Measurements from ENCODE around the gene TMEM174. TPM values are rescaled to one million over a fixed set of nuclear protein-coding genes. Genes with fewer than 3 reads are reported as not detected.

TMEM174 gene
- total RNA-seq, 2 donors from 2014 or later: not detected

- Mint-ChIP-seq H3K27me3 (peaks cover 32 to 41% of the 10 kb centered on the region in 2 donors), H3K9me3 (no peaks in the 10 kb centered on the region), H3K4me3 (peak overlapping the region; percentile 38), H3K36me3 (no peaks in the 10 kb centered on the region), H3K4me1 (ENCODE audit: low read depth in 2 of 2) (peaks cover 20 to 21% of the 10 kb centered on the region in 2 donors), H3K27ac (no peak overlapping the region)
- DNase-seq (ENCODE audit: low spot score): no peak
- ATAC-seq: peak; percentile 88 to 94
Observed at GRCh38 chr5:73160239-73160671, 12.7 kb upstream of the TMEM174 start.

- DNase-seq (ENCODE audit: low spot score) (no peak), ATAC-seq (no peak)
- Mint-ChIP-seq H3K4me3 (no peak overlapping the region), H3K27ac (no peak overlapping the region), H3K9me3 (no peaks in the 10 kb centered on the region), H3K27me3 (peaks cover 37 to 62% of the 10 kb centered on the region in 2 donors), H3K36me3 (no peaks in the 10 kb centered on the region), H3K4me1 (ENCODE audit: low read depth in 2 of 2) (peaks cover 6 to 7% of the 10 kb centered on the region in 2 donors)
Observed at GRCh38 chr5:73170522-73170921, 2.5 kb upstream of the TMEM174 start.

- Mint-ChIP-seq H3K27me3 (peaks cover 39 to 54% of the 10 kb centered on the region in 2 donors), H3K4me3 (no peak overlapping the region)
Observed at GRCh38 chr5:73171495-73171894, 1.5 kb upstream of the TMEM174 start.

GRCh38 chr5:73174100-73174815 lies 1.3 kb downstream of the TMEM174 start:
- Mint-ChIP-seq H3K9me3 (no peaks in the 10 kb centered on the region), H3K27ac (no peak overlapping the region), H3K4me3 (no peak overlapping the region), H3K27me3 (peaks cover 42 to 64% of the 10 kb centered on the region in 2 donors), H3K4me1 (ENCODE audit: low read depth in 2 of 2) (peaks cover 6 to 7% of the 10 kb centered on the region in 2 donors), H3K36me3 (no peaks in the 10 kb centered on the region)
- ATAC-seq (no peak), DNase-seq (ENCODE audit: low spot score) (no peak)

More at GRCh38 chr5:73171495-73171894, 1.5 kb upstream of the TMEM174 start:
- DNase-seq (ENCODE audit: low spot score) (no peak), ATAC-seq (no peak)
- peaks cover 6 to 7% of the 10 kb centered on the region in 2 donors for H3K4me1 Mint-ChIP-seq (ENCODE audit: low read depth in 2 of 2)
- no peak overlapping the region for H3K27ac Mint-ChIP-seq
- no peaks in the 10 kb centered on the region for H3K36me3 Mint-ChIP-seq
- no peaks in the 10 kb centered on the region for H3K9me3 Mint-ChIP-seq

GRCh38 chr5:73176250-73176649 lies 3.3 kb downstream of the TMEM174 start:
- DNase-seq (ENCODE audit: low spot score) (peak; percentile 18), ATAC-seq (no peak)
- no peaks in the 10 kb centered on the region for H3K9me3 Mint-ChIP-seq
- H3K36me3 Mint-ChIP-seq: no peaks in the 10 kb centered on the region
- H3K4me3 Mint-ChIP-seq: no peak overlapping the region
- no peak overlapping the region for H3K27ac Mint-ChIP-seq
- no peaks in the 10 kb centered on the region for H3K4me1 Mint-ChIP-seq (ENCODE audit: low read depth in 2 of 2)
- H3K27me3 Mint-ChIP-seq: peaks cover 45 to 72% of the 10 kb centered on the region in 2 donors

- Mint-ChIP-seq H3K4me1 (ENCODE audit: low read depth in 2 of 2) (no peaks in the 10 kb centered on the region), H3K4me3 (no peak overlapping the region), H3K36me3 (no peaks in the 10 kb centered on the region), H3K9me3 (no peaks in the 10 kb centered on the region), H3K27me3 (peaks cover 46 to 59% of the 10 kb centered on the region in 2 donors), H3K27ac (no peak overlapping the region)
- ATAC-seq (no peak), DNase-seq (ENCODE audit: low spot score) (no peak)
Observed at GRCh38 chr5:73178265-73178664, 5.3 kb downstream of the TMEM174 start.

GRCh38 chr5:73179730-73180129 lies 6.7 kb downstream of the TMEM174 start:
- peaks cover 4% of the 10 kb centered on the region for H3K36me3 Mint-ChIP-seq
- peaks cover 45 to 59% of the 10 kb centered on the region in 2 donors for H3K27me3 Mint-ChIP-seq
- no peaks in the 10 kb centered on the region for H3K4me1 Mint-ChIP-seq (ENCODE audit: low read depth in 2 of 2)
- no peak for ATAC-seq
- no peak overlapping the region for H3K4me3 Mint-ChIP-seq
- H3K9me3 Mint-ChIP-seq: no peaks in the 10 kb centered on the region
- DNase-seq (ENCODE audit: low spot score): peak; percentile 47
- H3K27ac Mint-ChIP-seq: no peak overlapping the region

- Mint-ChIP-seq H3K4me1 (ENCODE audit: low read depth in 2 of 2) (no peaks in the 10 kb centered on the region), H3K4me3 (no peak overlapping the region), H3K27me3 (peaks cover 45 to 65% of the 10 kb centered on the region in 2 donors), H3K9me3 (no peaks in the 10 kb centered on the region), H3K27ac (no peak overlapping the region), H3K36me3 (peaks cover 4% of the 10 kb centered on the region)
- ATAC-seq (no peak), DNase-seq (ENCODE audit: low spot score) (peak; percentile 8)
Observed at GRCh38 chr5:73180566-73180965, 7.6 kb downstream of the TMEM174 start.

GRCh38 chr5:73182307-73182706 lies 9.3 kb downstream of the TMEM174 start:
- no peaks in the 10 kb centered on the region for H3K9me3 Mint-ChIP-seq
- peaks cover 36 to 70% of the 10 kb centered on the region in 2 donors for H3K27me3 Mint-ChIP-seq
- peaks cover 4% of the 10 kb centered on the region for H3K36me3 Mint-ChIP-seq
- DNase-seq (ENCODE audit: low spot score): no peak
- no peak for ATAC-seq
- H3K27ac Mint-ChIP-seq: no peak overlapping the region
- no peak overlapping the region for H3K4me3 Mint-ChIP-seq
- no peaks in the 10 kb centered on the region for H3K4me1 Mint-ChIP-seq (ENCODE audit: low read depth in 2 of 2)

GRCh38 chr5:73183000-73183399 lies 10.0 kb downstream of the TMEM174 start:
- Mint-ChIP-seq H3K4me1 (ENCODE audit: low read depth in 2 of 2) (no peaks in the 10 kb centered on the region), H3K27ac (no peak overlapping the region), H3K9me3 (no peaks in the 10 kb centered on the region), H3K36me3 (peaks cover 4% of the 10 kb centered on the region), H3K27me3 (peaks cover 36 to 69% of the 10 kb centered on the region in 2 donors), H3K4me3 (no peak overlapping the region)
- DNase-seq (ENCODE audit: low spot score) (peak; percentile 5), ATAC-seq (no peak)

GRCh38 chr5:73183481-73183891 lies 10.5 kb downstream of the TMEM174 start:
- peaks cover 32 to 64% of the 10 kb centered on the region in 2 donors for H3K27me3 Mint-ChIP-seq
- ATAC-seq: no peak

GRCh38 chr5:73186976-73187375 lies 14.0 kb downstream of the TMEM174 start:
- Mint-ChIP-seq H3K9me3 (no peaks in the 10 kb centered on the region), H3K36me3 (peaks cover 4% of the 10 kb centered on the region), H3K27ac (no peak overlapping the region), H3K4me1 (ENCODE audit: low read depth in 2 of 2) (no peaks in the 10 kb centered on the region), H3K27me3 (peaks cover 31 to 58% of the 10 kb centered on the region in 2 donors), H3K4me3 (no peak overlapping the region)
- ATAC-seq (no peak), DNase-seq (ENCODE audit: low spot score) (no peak)

More at GRCh38 chr5:73183481-73183891, 10.5 kb downstream of the TMEM174 start:
- H3K27ac Mint-ChIP-seq: no peak overlapping the region
- H3K9me3 Mint-ChIP-seq: no peaks in the 10 kb centered on the region
- H3K36me3 Mint-ChIP-seq: peaks cover 4% of the 10 kb centered on the region
- H3K4me3 Mint-ChIP-seq: no peak overlapping the region
- no peaks in the 10 kb centered on the region for H3K4me1 Mint-ChIP-seq (ENCODE audit: low read depth in 2 of 2)
- DNase-seq (ENCODE audit: low spot score): peak; percentile 35

GRCh38 chr5:73188764-73189531 lies 16.0 kb downstream of the TMEM174 start:
- Mint-ChIP-seq H3K4me1 (ENCODE audit: low read depth in 2 of 2) (no peaks in the 10 kb centered on the region), H3K9me3 (no peaks in the 10 kb centered on the region), H3K27me3 (peaks cover 21 to 47% of the 10 kb centered on the region in 2 donors), H3K4me3 (no peak overlapping the region), H3K36me3 (peaks cover 4% of the 10 kb centered on the region), H3K27ac (no peak overlapping the region)
- DNase-seq (ENCODE audit: low spot score) (no peak), ATAC-seq (no peak)

- H3K27me3 Mint-ChIP-seq: peaks cover 20 to 47% of the 10 kb centered on the region in 2 donors
- H3K4me3 Mint-ChIP-seq: no peak overlapping the region
- H3K36me3 Mint-ChIP-seq: no peaks in the 10 kb centered on the region
- H3K4me1 Mint-ChIP-seq (ENCODE audit: low read depth in 2 of 2): no peaks in the 10 kb centered on the region
- ATAC-seq (no peak), DNase-seq (ENCODE audit: low spot score) (no peak)
- H3K27ac Mint-ChIP-seq: no peak overlapping the region
- H3K9me3 Mint-ChIP-seq: no peaks in the 10 kb centered on the region
Observed at GRCh38 chr5:73189871-73190376, 16.9 kb downstream of the TMEM174 start.
